Measurements from ENCODE around the gene TAPBPL. TPM values are rescaled to one million over a fixed set of nuclear protein-coding genes. Genes with fewer than 3 reads are reported as not detected.

The TAPBPL gene
- total RNA-seq, 1 experiment from 2014 or later = 20.5 TPM

- in situ Hi-C loops (cut with HindIII; ENCODE audit: low pct_unique_long_range_greater_than_20kb, low sequenced_read_pairs) = no loop called here
- DNase-seq (ENCODE audit: low read depth) = no peak
Measured at GRCh38 chr12:6434205-6435140, 17.4 kb upstream of the TAPBPL start.

GRCh38 chr12:6435961-6436715 is 15.7 kb upstream of the TAPBPL start:
- in situ Hi-C loops (cut with HindIII; ENCODE audit: low pct_unique_long_range_greater_than_20kb, low sequenced_read_pairs) = no loop called here
- DNase-seq (ENCODE audit: low read depth) = no peak

- in situ Hi-C loops (cut with HindIII; ENCODE audit: low pct_unique_long_range_greater_than_20kb, low sequenced_read_pairs) = no loop called here
- DNase-seq (ENCODE audit: low read depth) = no peak
Measured at GRCh38 chr12:6437586-6437985, 14.3 kb upstream of the TAPBPL start.

GRCh38 chr12:6438345-6438744 is 13.5 kb upstream of the TAPBPL start:
- DNase-seq (ENCODE audit: low read depth) = no peak
- in situ Hi-C loops (cut with HindIII; ENCODE audit: low pct_unique_long_range_greater_than_20kb, low sequenced_read_pairs) = no loop called here

GRCh38 chr12:6440391-6440790 is 11.5 kb upstream of the TAPBPL start:
- in situ Hi-C loops (cut with HindIII; ENCODE audit: low pct_unique_long_range_greater_than_20kb, low sequenced_read_pairs) = no loop called here
- no peak for DNase-seq (ENCODE audit: low read depth)

- no peak for DNase-seq (ENCODE audit: low read depth)
- in situ Hi-C loops (cut with HindIII; ENCODE audit: low pct_unique_long_range_greater_than_20kb, low sequenced_read_pairs) = no loop called here
Measured at GRCh38 chr12:6442836-6443235, 9.0 kb upstream of the TAPBPL start.

- in situ Hi-C loops (cut with HindIII; ENCODE audit: low pct_unique_long_range_greater_than_20kb, low sequenced_read_pairs) = no loop called here
- DNase-seq (ENCODE audit: low read depth) = no peak
Measured at GRCh38 chr12:6443361-6443983, 8.4 kb upstream of the TAPBPL start.

- no peak for DNase-seq (ENCODE audit: low read depth)
- in situ Hi-C loops (cut with HindIII; ENCODE audit: low pct_unique_long_range_greater_than_20kb, low sequenced_read_pairs) = no loop called here
Measured at GRCh38 chr12:6444031-6444430, 7.8 kb upstream of the TAPBPL start.

GRCh38 chr12:6444704-6445688 is 6.8 kb upstream of the TAPBPL start, which contains the start of gene CD27:
TSS of gene CD27 (plus strand) at chr12:6444955. CDS start at chr12:6445096, 141 bp downstream.
- in situ Hi-C loops (cut with HindIII; ENCODE audit: low pct_unique_long_range_greater_than_20kb, low sequenced_read_pairs) = no loop called here
- DNase-seq (ENCODE audit: low read depth) = no peak

- in situ Hi-C loops (cut with HindIII; ENCODE audit: low pct_unique_long_range_greater_than_20kb, low sequenced_read_pairs) = no loop called here
- DNase-seq (ENCODE audit: low read depth) = no peak
Measured at GRCh38 chr12:6450091-6450868, 1.6 kb upstream of the TAPBPL start.

GRCh38 chr12:6450869-6451347 is 934 bp upstream of the TAPBPL start:
- in situ Hi-C loops (cut with HindIII; ENCODE audit: low pct_unique_long_range_greater_than_20kb, low sequenced_read_pairs) = no loop called here

GRCh38 chr12:6452245-6452943 is 552 bp downstream of the TAPBPL start:
- DNase-seq (ENCODE audit: low read depth) = no peak
- in situ Hi-C loops (cut with HindIII; ENCODE audit: low pct_unique_long_range_greater_than_20kb, low sequenced_read_pairs) = no loop called here

More at GRCh38 chr12:6450869-6451347, 934 bp upstream of the TAPBPL start:
- DNase-seq (ENCODE audit: low read depth) = no peak

- no peak for DNase-seq (ENCODE audit: low read depth)
- in situ Hi-C loops (cut with HindIII; ENCODE audit: low pct_unique_long_range_greater_than_20kb, low sequenced_read_pairs) = no loop called here
Measured at GRCh38 chr12:6452944-6453630, 1.2 kb downstream of the TAPBPL start.

GRCh38 chr12:6457220-6457945 is 5.5 kb downstream of the TAPBPL start:
- in situ Hi-C loops (cut with HindIII; ENCODE audit: low pct_unique_long_range_greater_than_20kb, low sequenced_read_pairs) = no loop called here
- DNase-seq (ENCODE audit: low read depth) = no peak

- no peak for DNase-seq (ENCODE audit: low read depth)
- in situ Hi-C loops (cut with HindIII; ENCODE audit: low pct_unique_long_range_greater_than_20kb, low sequenced_read_pairs) = no loop called here
Measured at GRCh38 chr12:6458281-6459003, 6.6 kb downstream of the TAPBPL start.

Measured in Caki2 (cell line).